ENCODE measurements around the gene NFKBIB.
A peak's percentile ranks its signal among the peaks of the same experiment; 100 is the strongest.

DNA sequence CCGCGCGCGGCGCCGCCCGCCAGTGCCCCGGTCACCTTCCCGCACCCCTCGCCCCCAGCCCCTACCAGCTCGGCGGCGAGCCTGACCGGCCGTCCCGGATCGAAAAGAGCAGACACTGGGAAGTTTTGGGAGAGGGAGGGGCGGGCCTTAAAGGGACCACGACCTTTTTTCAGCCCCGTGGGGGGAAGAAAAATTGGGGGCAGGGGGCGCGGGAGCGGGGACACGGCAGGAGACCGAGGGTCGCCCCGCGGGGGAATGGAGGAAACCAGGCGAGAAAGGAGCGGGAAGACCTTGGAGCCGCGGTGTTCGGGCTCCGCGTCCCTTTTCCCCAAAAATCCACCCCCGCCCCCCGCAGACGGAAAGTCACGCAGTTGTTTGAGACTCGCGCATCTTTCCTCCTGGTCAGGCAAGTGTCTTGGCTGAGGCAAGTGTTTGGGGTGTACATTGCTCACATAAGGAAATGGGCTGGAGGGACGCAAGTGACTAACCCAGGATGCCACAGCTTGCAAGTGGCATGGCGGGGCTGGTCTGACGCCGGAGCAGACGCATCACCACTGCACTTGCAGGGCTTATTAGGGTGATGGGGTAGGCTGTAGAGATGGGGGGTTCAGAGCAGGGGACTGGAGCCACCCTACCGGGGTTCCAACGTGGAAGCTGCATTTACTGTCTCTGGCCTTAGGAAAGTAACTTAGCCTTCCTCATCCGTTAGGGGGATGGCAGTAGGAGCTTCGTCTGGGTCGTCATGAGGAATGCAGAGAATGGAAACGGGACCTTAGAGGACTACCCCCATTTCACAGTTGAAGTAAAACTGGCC, 47.3 kb upstream of the NFKBIB start:
- TF ChIP-seq, protein P1, sequence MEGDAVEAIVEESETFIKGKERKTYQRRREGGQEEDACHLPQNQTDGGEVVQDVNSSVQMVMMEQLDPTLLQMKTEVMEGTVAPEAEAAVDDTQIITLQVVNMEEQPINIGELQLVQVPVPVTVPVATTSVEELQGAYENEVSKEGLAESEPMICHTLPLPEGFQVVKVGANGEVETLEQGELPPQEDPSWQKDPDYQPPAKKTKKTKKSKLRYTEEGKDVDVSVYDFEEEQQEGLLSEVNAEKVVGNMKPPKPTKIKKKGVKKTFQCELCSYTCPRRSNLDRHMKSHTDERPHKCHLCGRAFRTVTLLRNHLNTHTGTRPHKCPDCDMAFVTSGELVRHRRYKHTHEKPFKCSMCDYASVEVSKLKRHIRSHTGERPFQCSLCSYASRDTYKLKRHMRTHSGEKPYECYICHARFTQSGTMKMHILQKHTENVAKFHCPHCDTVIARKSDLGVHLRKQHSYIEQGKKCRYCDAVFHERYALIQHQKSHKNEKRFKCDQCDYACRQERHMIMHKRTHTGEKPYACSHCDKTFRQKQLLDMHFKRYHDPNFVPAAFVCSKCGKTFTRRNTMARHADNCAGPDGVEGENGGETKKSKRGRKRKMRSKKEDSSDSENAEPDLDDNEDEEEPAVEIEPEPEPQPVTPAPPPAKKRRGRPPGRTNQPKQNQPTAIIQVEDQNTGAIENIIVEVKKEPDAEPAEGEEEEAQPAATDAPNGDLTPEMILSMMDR (IDR thresholded peaks at IDR 0.05) = no peak
- TF ChIP-seq POLR2A (IDR thresholded peaks at IDR 0.05) = peak in 1 of 2 donors; percentile 7
